ENCODE measurements around the gene IQSEC1.

IQSEC1 gene

DNA sequence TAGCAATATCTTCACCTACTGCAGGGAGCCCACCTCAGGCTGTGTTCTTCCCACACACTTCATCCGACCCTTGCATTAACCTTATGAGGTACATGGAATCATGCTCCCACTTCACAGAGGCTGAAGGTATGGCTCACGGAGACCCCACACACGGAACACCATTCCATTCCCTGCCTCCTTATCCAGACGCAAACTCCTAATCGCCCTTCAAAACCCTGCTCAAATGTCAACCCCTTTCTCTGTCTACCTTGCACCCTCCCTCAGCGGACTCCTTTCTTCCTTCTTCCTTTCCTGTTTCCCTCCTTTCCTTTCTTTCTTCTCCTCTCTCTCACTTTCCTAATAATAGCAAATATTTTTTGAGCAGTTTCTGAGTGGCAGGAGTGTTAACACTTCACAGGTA is 23.8 kb downstream of the IQSEC1 start:
- DNase-seq (ENCODE audit: low spot score): no peak

DNA sequence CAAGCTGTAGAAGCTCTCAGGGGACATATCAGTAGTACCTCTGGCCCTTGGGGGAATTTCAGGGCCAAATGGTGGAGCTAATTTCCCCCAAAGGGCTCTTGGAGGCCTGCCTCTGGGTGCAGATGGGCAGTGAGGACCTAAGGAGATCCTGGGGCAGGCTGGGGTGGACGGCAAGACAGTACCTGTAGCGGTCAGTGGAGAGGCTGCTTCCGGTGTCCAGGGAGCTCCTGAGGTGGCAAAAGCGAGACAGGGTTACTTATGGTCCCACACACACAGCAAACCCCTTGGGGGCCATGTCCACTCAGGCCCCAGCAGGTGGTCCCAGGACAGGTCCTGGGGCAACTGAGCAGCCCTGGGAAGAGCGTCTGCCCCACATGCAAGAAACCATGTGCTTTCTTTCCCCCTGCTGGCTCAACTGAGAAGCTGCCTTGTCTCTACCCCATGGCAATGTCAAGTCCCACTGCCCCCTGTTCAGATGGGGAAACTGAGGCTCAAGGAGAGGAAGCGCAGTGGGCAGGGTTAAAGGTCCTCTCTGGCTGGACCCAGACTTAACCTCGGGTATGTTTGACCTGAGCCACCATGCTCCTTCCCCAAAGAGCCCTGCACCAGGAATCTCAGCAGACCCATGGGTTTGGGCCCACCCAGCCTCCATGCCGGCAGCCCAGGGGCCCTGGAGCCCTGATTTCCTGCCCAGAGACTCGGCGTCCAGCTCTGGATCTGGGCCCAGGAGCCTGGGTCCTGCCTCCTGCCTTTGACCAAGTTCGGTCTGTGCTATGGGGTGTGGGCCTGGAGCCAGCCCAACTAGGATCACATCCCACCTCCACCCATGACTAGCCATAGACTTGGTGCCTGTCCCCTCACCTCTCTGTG is 25.7 kb downstream of the IQSEC1 start:
- DNase-seq (ENCODE audit: low spot score): no peak

DNA sequence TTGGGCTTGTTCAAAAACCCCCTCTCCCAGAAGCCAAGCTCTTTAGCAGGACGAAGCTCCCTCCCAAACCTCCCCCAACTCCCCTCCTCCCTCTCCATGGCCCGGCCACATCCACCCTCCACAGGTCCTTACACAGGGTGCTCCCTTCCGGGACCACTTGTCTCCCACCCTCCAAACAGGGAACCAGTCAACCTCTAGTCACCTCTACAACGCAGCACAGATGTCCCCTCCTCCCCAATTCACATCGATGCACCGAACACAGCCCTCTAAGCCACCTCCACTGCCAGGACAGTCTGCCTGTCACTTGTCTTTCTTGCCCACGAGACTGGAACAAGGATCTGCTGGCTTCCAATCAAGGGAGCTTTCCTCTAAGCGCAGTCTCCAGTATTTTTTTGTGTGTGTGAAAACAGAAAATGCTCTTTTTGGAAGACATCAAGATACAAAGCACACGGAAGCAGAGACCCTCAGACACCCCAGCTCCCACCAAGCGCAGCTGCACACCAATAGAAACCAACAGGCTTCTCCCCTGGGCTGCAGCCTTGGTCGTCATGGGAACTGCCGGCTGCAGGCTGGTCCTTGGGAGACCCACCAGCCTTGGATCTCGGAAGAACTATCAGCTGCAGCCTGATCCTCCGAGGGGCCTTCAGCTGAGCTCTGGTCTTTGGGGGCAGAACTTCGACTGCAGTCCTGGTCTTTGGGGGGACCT is 26.5 kb downstream of the IQSEC1 start:
- no peak for DNase-seq (ENCODE audit: low spot score)

DNA sequence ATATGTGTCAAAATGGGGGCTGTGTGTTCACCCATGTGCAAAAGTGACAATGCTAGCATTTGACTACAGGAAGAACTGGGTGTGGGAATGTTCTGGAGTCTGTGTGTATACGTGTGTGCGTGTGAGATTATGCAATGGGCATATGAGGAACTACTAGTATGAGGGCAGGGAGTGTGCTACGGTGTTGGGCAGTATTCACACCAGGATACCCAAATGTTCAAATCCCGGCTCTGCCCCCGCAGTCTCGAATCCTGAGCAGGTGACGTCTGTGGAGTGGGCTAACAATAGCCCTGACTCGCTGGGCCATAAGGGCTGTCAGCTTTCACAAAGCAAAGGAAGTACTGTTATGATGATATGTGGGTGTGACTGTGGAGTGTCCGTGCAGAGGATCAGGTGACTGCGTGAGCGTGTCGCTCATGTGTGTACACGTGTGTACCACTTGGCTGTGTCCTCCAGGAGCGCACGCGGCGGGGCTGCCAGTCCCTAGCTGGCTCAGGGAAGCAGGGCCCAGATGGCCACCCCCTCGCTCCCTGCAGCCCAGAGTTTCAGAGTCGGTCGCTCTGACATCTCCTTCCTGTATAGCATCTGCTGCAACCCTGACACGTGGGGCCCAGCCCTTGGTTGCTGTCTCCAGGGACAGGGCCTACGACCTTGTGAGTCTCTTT is 27.2 kb downstream of the IQSEC1 start:
- no peak for DNase-seq (ENCODE audit: low spot score)

DNA sequence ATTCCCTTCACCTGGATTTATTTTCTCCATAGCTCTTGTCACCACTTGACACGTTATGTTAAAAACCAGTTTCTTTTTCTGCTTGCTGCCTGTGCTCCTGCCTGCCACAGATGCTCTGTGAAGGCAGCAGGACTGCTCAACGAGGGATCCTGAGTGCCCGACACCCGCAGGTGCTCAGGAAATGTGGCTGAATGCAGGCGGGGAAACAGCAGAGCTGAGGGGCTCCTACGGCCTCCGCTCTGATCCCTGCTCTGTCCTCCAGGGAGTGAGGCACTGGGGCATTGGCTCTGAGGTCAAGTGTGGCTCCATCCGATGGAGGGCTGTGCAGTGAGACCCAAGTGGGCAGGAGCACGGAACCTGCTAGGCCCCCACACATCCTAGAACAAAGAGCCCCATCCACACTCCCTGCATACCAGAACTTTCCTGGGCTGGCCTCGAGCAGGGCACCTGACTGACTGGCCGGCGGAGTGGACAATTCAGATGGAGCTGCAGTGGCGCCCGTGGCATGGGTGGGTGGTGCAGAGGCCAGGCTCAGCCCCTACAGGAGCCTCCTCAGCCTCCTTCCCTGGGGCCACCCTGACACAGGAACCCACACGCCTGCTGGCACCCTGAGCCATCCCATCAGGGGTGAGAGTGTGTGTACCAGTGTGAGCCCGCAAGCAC is 27.9 kb downstream of the IQSEC1 start:
- DNase-seq (ENCODE audit: low spot score): no peak

DNA sequence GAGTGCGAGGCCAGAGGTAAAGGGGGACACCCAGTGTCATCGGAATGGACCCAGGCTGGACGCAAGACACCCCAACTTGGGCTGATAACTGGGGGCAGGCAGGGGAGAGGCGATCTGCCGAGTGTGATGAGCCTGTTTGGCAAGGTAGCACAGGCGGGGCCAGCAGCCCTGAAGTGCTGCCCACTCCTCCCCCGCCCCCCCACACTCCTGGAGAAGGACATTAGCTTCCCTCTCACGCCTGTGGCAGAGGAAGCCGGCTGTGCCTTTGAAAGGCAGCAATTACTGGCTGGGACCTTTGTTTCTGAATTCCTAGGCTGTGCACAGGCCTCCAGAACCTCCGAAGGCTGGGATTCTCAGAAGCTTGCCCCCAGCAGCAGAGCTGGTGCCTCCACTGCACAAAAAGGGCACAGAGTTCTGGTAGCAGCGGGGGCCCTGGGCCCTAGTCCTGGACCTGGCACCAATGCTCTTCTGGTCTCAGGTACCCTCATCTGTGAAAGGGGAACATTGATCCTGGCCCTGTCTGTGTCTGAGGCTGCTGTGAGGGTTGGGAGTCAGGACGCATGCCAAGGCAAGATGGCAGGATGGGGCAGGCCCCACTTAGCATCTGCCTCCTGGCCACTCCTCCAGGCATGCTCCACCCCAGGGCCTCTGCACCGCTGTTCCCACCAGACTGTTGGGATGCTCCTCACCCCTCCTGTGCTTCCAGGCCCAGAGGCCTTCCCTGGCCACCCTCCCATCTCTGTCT is 28.6 kb downstream of the IQSEC1 start:
- no peak for DNase-seq (ENCODE audit: low spot score)

DNA sequence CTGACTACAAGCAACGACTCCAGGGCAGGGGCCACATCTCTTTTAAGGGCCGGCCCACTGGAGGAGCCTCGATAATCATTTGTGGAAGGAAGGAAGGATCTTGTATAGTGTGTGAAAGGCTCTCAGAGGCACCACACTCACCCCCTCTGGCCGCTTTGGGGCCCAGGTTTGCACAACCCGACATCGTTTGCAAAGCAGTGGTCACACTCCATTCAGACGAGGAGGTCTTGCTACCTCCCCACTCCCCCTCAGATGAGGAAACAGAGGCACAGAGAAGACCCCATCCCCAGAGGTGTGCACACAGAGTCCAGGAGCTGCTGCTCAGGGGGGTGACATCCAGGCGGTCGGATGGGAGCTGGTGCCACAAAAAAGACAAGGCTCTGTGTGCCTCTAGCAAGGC is 29.6 kb downstream of the IQSEC1 start:
- no peak for DNase-seq (ENCODE audit: low spot score)

DNA sequence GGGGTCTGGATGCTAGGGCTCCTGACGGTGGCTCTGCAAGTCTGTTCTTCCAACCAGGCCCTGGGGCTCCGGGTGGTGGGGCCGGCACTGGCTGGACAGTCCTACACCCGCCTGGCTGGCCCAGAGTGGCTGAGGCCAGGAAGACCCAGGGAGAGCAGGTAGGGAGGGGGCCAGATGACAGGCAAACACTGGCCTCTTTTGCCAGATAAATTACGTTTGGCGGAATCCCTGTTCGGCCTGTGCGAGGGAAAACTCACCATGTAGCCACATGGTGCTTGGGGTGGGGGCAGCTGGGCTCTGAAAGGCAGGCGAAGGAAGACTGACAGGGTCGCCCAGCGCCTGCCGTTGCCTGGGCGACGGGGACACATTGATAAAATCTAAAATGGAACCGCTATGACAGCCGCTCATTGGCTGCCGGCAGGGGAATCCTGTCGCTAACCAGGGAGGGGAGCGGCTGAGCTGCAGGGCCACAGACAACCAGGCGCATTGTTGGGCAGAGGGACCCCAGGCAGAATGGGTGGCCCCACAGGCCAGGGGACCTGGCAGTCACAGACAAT is 30.4 kb downstream of the IQSEC1 start:
- DNase-seq (ENCODE audit: low spot score): no peak

DNA sequence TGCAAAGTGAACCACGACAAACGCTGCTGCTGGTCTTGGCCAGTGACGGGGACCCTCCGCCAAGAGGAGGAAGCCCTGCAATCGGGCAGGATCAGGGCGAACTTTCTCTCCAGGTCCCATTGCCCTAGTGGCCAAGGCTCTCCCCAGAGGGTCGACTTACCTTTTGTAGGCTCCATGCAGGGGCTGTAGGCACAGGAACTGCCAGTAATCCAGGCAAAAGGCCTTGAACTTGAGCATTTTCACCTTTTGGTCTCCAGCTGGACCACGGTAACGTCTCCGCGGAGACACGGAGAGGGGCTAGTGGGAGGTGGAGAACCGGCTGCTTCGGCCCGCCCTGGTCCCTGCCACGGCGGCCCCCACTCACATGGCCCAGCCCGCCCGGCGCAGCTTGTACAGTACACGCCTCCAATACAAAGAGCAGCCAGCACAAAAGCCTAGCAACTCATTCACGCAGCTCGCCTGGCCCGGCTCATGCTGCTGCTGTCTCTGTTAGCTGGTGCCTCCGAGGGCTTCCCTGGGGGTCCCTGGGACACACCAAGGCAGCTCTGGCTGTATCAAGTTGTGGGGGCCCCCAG is 31.0 kb downstream of the IQSEC1 start:
- DNase-seq (ENCODE audit: low spot score): no peak

DNA sequence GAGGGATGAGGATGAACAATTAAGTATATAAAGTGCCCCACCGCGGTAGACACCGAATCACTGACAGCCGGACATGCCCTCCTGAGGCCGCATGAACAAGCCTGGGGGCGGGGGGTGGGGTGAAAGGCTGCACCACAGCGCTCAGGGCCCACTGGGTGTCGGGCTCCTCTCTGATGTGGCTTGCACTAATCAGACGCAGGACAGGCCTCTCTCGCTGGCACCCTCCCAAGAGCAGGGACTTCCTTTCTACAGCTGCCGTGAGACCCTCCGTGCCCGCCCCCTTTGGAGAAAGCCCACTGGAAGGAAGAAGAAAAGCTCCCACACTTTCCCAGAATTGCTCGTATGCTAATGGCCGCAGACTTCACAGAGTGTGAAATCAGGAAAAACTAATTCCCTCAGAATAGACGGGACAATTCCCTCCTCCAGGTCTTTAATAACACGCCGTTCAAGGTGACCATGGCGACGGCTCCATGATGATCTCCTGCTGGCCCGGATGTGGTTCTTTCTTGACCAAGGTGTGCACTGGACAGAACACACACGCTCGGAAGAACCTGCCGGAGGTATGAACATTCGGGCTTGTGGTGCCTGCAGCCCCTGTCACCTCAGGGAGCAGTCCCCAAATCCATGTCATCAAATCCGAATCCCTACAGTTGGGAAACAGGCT is 32.0 kb downstream of the IQSEC1 start:
- DNase-seq (ENCODE audit: low spot score): no peak

DNA sequence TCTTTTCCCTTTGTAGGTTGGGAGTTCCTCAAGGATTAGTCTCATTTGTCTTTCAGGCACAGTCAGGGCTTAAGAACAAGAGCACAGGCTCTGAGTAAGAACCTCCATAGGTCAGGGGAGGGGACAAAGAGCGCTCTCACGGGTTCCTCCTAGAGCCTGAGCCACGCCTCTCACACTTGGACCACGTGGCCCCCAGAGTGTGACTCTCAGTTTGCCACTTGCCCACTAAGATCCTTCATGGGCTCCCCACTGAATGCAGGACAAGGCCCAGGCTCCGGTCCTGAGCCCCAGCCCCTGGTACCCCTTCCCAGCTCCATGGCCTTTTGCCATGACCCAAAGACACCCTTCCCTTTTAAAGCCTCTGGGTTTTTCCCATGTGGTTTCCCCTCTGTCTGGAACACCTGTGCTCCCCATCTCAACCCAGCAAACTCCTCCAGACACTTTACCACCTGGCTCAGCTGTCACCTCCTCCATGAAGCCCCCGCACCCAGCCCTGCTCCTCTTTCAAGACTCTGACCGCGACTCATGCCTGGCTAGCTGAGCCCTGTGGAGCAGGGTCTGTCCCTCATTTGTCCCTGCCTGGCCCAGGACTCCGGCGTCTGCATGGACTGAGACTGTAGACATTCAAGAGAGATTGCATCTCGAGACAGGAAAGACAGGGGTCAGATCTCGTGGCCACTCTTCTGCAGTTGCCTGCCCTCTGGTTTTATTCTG is 32.7 kb downstream of the IQSEC1 start:
- peak; percentile 6 for DNase-seq (ENCODE audit: low spot score)

DNA sequence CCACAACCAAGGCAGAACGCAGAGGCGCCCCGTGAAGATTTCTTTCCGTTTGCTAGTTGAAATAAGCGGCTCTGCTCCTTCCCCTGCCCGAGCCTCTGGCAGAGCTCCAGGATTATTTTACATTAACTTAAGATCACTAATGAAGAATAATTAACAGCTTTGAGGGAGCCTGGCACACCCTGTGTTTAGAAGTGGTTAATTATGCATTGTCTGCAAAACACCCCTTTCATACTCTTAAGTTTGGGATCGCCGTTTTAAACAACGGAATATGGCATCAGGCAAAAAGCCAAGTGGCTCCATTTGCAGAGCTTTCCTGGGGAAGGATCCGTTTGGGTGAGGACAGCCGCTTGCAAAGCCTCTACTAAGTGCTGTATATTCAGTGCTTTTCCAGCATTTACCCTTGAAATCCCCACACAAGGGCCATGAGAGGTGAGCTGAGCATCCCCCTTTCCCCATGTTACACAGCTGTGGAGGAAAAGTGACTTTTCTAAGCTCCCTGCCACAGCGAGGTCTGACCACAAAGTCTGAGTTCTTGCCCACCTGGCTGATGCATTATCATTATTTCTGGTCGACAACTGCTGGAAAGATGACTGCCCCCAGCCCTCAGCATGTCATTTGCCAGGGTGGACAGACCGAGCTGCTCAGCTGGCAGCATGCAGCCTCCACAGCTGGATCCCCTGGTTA is 33.9 kb downstream of the IQSEC1 start:
- no peak for DNase-seq (ENCODE audit: low spot score)

DNA sequence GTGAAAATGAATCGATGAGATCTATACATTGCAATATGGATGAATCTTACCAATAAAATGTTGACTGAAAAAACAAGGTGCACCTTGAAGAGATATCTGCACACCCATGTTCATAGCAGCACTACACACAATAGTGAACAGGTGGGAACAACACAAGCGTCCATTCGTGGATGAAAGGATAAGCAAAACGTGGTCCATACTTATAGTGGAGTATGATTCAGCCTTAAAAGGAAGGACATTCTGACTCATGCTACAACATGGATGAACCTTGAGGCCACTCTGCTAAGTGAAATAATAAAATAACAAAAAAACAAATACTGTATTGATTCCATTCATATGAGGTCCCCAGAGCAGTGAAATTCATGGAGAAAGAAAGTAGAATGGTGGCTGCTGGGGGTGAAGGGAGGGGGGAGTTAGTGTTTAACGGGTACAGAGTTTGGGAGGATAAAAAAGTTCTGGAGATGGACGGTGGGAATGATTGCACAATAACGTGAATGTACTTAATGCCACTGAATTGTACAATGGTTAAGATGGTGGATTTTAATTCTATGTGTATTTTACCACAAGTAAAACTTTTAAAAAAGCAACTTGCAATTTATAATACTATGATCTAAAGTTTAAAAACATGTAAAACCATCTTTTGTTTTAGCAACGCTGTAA is 35.6 kb downstream of the IQSEC1 start:
- no peak for DNase-seq (ENCODE audit: low spot score)

DNA sequence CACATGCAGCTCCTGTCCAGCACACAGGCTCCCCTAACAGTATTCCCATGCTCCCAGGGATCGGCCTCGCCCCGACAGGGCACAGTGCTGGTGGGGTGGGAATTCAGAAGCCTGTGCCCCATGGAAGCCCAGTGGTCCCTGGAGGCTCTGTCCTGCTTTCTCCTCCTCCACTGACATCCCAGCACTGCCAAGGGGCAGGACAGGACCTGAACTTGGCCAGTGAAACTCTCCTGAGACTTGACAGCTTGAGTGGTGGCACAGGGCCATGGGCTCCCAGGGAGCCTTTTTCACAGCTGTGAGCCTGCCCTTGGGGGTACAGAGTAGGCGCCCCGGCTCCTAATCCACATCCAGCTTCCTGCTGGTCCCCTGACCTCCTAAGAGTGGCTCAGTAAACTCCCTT is 38.4 kb downstream of the IQSEC1 start:
- DNase-seq (ENCODE audit: low spot score): no peak

DNA sequence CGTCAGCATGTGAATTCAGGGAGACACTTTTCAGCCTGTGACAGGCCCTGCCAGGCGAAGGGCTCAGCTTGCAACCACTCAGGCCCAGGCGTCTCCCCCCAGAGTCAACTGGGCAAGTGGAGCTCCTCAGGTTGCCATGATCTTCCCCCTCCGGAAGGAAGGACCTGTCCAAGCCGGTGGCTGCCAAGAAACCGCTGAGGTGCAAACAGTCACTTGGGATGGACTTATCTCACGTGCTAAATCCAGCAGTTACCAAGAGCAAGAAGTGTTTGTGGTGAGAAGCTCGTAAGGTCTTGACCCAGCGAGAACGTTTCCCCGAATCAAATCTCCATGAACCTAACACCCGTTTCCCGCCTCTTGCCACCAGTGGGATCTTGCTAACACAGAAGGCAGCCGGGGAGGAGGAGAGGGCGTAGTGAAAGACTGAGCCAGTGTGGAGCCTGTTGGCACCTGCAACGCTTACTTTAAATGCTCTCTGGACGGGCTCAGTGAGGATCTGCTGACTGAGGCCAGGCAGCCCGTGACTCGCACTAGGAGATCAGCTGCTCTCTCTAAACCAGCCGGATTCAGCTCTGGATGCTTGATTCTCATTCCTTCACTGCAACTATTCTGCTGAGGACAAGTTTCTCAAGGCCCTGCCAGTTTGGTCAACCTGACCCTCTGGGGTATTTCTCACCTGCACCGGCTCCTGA is 39.0 kb downstream of the IQSEC1 start:
- no peak for DNase-seq (ENCODE audit: low spot score)

DNA sequence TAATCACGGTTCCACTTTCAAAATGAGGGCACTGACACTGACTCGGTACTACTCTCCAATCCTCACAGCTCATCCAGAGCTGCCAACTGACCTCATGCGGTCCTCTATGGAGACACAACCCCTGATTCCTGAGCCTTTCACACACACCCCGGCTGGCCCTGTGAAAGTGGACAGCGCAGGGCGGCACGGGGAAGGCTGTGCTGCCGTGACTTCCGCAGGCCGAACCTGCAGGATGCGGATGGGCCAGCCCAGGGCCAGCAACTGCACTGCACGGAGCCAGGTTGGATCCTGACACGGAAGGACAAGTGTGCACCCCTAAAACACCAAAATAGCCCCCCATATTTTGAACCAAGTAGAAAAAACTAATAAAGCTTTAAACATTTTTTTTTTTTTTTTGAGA is 41.0 kb downstream of the IQSEC1 start:
- DNase-seq (ENCODE audit: low spot score): no peak

DNA sequence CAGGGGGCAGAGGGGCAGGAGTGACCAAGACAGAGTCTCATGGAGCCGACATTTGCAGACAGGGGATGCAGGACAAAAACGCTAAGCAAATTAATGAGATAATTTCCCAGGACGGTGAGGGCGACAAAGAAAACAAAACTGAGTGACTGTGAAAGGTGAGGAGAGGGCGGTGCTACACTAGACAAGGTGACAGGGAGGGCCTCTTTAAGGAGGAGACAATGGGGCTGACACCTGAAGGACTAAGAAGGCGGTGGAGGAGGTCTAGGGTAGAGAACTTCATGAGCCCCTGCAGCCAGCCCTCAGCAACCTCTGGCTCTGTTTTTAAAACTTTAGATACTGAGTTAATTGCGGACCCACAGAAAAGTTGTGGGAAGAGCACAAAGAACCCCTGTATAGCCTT is 41.6 kb downstream of the IQSEC1 start:
- no peak for DNase-seq (ENCODE audit: low spot score)

DNA sequence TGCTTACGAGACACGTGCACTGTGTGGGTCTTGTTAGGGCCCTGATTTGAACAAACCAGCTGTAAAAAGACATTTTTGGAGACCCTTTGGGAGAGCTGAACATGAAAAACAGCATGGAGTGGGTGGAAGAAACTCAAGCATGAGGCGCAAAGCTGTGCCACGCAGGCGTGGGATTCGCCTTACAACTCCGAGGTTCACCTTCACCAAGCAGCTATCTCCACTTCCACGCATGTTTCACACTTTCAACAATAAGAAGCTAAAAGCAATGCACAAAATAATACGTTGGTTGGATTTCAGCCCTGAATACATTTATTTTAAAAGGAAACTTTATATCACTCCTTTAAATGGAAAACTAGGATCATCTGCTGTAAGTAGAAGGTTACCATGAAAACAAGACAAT is 42.5 kb downstream of the IQSEC1 start:
- no peak for DNase-seq (ENCODE audit: low spot score)

Data from RKO (cell line).